ENCODE results near the gene ANKRD29. TPM values are rescaled to one million over a fixed set of nuclear protein-coding genes. Genes with fewer than 3 reads are reported as not detected.

ANKRD29 gene
- polyA plus RNA-seq, 1 donor (not counting 4 experiments of a cell fraction or from before 2014, with no cell fraction given): 3.7 TPM

- Histone ChIP-seq H2AFZ (ENCODE audit: control insufficient read depth, low read length) (no peak overlapping the region), H3K9me3 (ENCODE audit: control insufficient read depth, low read depth, low read length) (no peaks in the 10 kb centered on the region), H3K4me3 (ENCODE audit: control insufficient read depth in 2 of 3, extremely low read depth in 1 of 3, insufficient read depth in 2 of 3, low read depth in 1 of 3, low read length in 3 of 3) (no peak overlapping the region), H3K79me2 (ENCODE audit: control insufficient read depth, insufficient read depth, low read length) (peaks cover 21% of the 10 kb centered on the region), H3K27ac (ENCODE audit: control insufficient read depth, insufficient read depth, low read length) (no peak overlapping the region), H3K27me3 (ENCODE audit: control insufficient read depth, extremely low read depth, insufficient read depth, low read length) (no peaks in the 10 kb centered on the region), H3K36me3 (ENCODE audit: control insufficient read depth in 2 of 2, extremely low read depth in 1 of 2, insufficient read depth in 2 of 2, low read length in 2 of 2) (peaks cover 25 to 63% of the 10 kb centered on the region in 2 experiments), H3K9me1 (ENCODE audit: control insufficient read depth, extremely low read depth, insufficient read depth, low read length) (no peaks in the 10 kb centered on the region), H3K4me1 (ENCODE audit: control insufficient read depth, extremely low read depth, insufficient read depth, low read length) (peaks cover 13% of the 10 kb centered on the region), H3K4me2 (ENCODE audit: control insufficient read depth, extremely low read depth, insufficient read depth, low read depth, low read length) (no peak overlapping the region), H4K20me1 (ENCODE audit: control insufficient read depth, extremely low read depth, insufficient read depth, low read length) (peaks cover 9% of the 10 kb centered on the region), H3K9ac (ENCODE audit: control insufficient read depth, extremely low read depth, insufficient read depth, low read length) (no peak overlapping the region)
- DNase-seq (ENCODE audit: low read depth, low spot score) (no peak), FAIRE-seq (no peak)
- dilution Hi-C loops (cut with MboI; ENCODE audit: extremely low pct_ligation_motif_present, low sequenced_read_pairs): no loop called here
- TF ChIP-seq EZH2 (IDR thresholded peaks at IDR 0.05; ENCODE audit: low read length) (no peak), CTCF (optimal IDR thresholded peaks at IDR 0.05 in 1 of 3, IDR thresholded peaks at IDR 0.05 in 1 of 3, conservative IDR thresholded peaks at IDR 0.05 in 1 of 3; ENCODE audit: extremely low read depth in 1 of 3, insufficient read depth in 2 of 3, low read length in 3 of 3) (no peak)
These were observed 93.2 kb downstream of the ANKRD29 start for GRCh38 chr18:23569299-23570063.

GRCh38 chr18:23568281-23569138 lies 94.2 kb downstream of the ANKRD29 start:
- no peak for FAIRE-seq
- DNase-seq (ENCODE audit: low read depth, low spot score): no peak

More at GRCh38 chr18:23568281-23569138, 94.2 kb downstream of the ANKRD29 start:
- no peaks in the 10 kb centered on the region for H3K9me3 ChIP-seq (ENCODE audit: control insufficient read depth, low read depth, low read length)
- H3K9ac ChIP-seq (ENCODE audit: control insufficient read depth, extremely low read depth, insufficient read depth, low read length): no peak overlapping the region
- no peaks in the 10 kb centered on the region for H3K27me3 ChIP-seq (ENCODE audit: control insufficient read depth, extremely low read depth, insufficient read depth, low read length)
- peaks cover 16% of the 10 kb centered on the region for H3K79me2 ChIP-seq (ENCODE audit: control insufficient read depth, insufficient read depth, low read length)
- no peak overlapping the region for H2AFZ ChIP-seq (ENCODE audit: control insufficient read depth, low read length)
- H4K20me1 ChIP-seq (ENCODE audit: control insufficient read depth, extremely low read depth, insufficient read depth, low read length): peaks cover 6% of the 10 kb centered on the region
- H3K4me1 ChIP-seq (ENCODE audit: control insufficient read depth, extremely low read depth, insufficient read depth, low read length): peaks cover 4% of the 10 kb centered on the region
- no peaks in the 10 kb centered on the region for H3K9me1 ChIP-seq (ENCODE audit: control insufficient read depth, extremely low read depth, insufficient read depth, low read length)
- no peak overlapping the region for H3K4me2 ChIP-seq (ENCODE audit: control insufficient read depth, extremely low read depth, insufficient read depth, low read depth, low read length)
- peaks cover 25 to 70% of the 10 kb centered on the region in 2 experiments for H3K36me3 ChIP-seq (ENCODE audit: control insufficient read depth in 2 of 2, extremely low read depth in 1 of 2, insufficient read depth in 2 of 2, low read length in 2 of 2)
- no peak overlapping the region for H3K4me3 ChIP-seq (ENCODE audit: control insufficient read depth in 2 of 3, extremely low read depth in 1 of 3, insufficient read depth in 2 of 3, low read depth in 1 of 3, low read length in 3 of 3)
- TF ChIP-seq EZH2 (IDR thresholded peaks at IDR 0.05; ENCODE audit: low read length) (no peak), CTCF (optimal IDR thresholded peaks at IDR 0.05 in 1 of 3, IDR thresholded peaks at IDR 0.05 in 1 of 3, conservative IDR thresholded peaks at IDR 0.05 in 1 of 3; ENCODE audit: extremely low read depth in 1 of 3, insufficient read depth in 2 of 3, low read length in 3 of 3) (no peak)
- dilution Hi-C loops (cut with MboI; ENCODE audit: extremely low pct_ligation_motif_present, low sequenced_read_pairs): no loop called here
- no peak overlapping the region for H3K27ac ChIP-seq (ENCODE audit: control insufficient read depth, insufficient read depth, low read length)

Data from keratinocyte (primary cell).